ENCODE results near the gene PIGX. TPM values are rescaled to one million over a fixed set of nuclear protein-coding genes. Genes with fewer than 3 reads are reported as not detected.
A peak's percentile ranks its signal among the peaks of the same experiment; 100 is the strongest.

PIGX gene
- total RNA-seq (28.1 TPM), polyA plus RNA-seq (13.4 TPM)
- long read RNA-seq, donor 1, partial matches to known transcripts, result 0 of 1 reads
- long read RNA-seq, donor 1, other reads (novel, unspliced or antisense), result 0 of 1 reads
- long read RNA-seq, donor 2, result 0 reads
- long read RNA-seq, donor 3, transcript PIGX-202 (6 exons, 3,057 nt), result major isoform, 8 of 9 reads
- long read RNA-seq, donor 3, partial matches to known transcripts, result 0 of 9 reads
- long read RNA-seq, donor 3, other reads (novel, unspliced or antisense), result 0 of 9 reads
- long read RNA-seq, donor 4, partial matches to known transcripts, result 0 of 6 reads
- long read RNA-seq, donor 4, other reads (novel, unspliced or antisense), result 0 of 6 reads
- long read RNA-seq, donor 5, transcript PIGX-202 (6 exons, 3,057 nt), result major isoform, 11 of 37 reads
- long read RNA-seq, donor 5, partial matches to known transcripts, result 22 of 37 reads
- long read RNA-seq, donor 5, other reads (novel, unspliced or antisense), result 0 of 37 reads
- long read RNA-seq, donor 6, transcript PIGX-202 (6 exons, 3,057 nt), result major isoform, 6 of 7 reads
- long read RNA-seq, donor 6, partial matches to known transcripts, result 0 of 7 reads
- long read RNA-seq, donor 6, other reads (novel, unspliced or antisense), result 0 of 7 reads
- long read RNA-seq, donor 7, transcript PIGX-202 (6 exons, 3,057 nt), result major isoform, 7 of 9 reads
- long read RNA-seq, donor 7, partial matches to known transcripts, result 0 of 9 reads
- long read RNA-seq, donor 7, other reads (novel, unspliced or antisense), result 0 of 9 reads
- long read RNA-seq, donor 8, partial matches to known transcripts, result 0 of 4 reads
- long read RNA-seq, donor 8, other reads (novel, unspliced or antisense), result 0 of 4 reads
- long read RNA-seq, donor 9, transcript PIGX-202 (6 exons, 3,057 nt), result major isoform, 7 of 18 reads
- long read RNA-seq, donor 9, partial matches to known transcripts, result 11 of 18 reads
- long read RNA-seq, donor 9, other reads (novel, unspliced or antisense), result 0 of 18 reads
- long read RNA-seq, donor 10, transcript PIGX-202 (6 exons, 3,057 nt), result major isoform, 8 of 8 reads
- long read RNA-seq, donor 10, partial matches to known transcripts, result 0 of 8 reads
- long read RNA-seq, donor 10, other reads (novel, unspliced or antisense), result 0 of 8 reads

- WGBS, result under 1% methylated on average over 68 of the region's 68 CpGs
These were observed at the start of gene PIGX, which contains the start of gene CEP19 for GRCh38 chr3:196711838-196712513. Gene PIGX (plus strand): TSS chr3:196712377. Gene CEP19 (minus strand): TSS chr3:196712250. CDS start chr3:196708657, 3,593 bp downstream.

GRCh38 chr3:196662711-196663571 is 49.2 kb upstream of the PIGX start:
- Histone ChIP-seq H3K36me3 (ENCODE audit: control insufficient read depth in 2 of 2, insufficient read depth in 2 of 2, low read length in 1 of 2) (peaks cover 22 to 42% of the 10 kb centered on the region in 2 donors), H3K4me3 (ENCODE audit: low read length in 2 of 2) (no peak overlapping the region), H3K9me3 (ENCODE audit: control insufficient read depth in 2 of 2, insufficient read depth in 1 of 2, low read length in 1 of 2) (no peaks in the 10 kb centered on the region), H3K4me1 (ENCODE audit: control insufficient read depth in 2 of 2, insufficient read depth in 2 of 2, low read length in 2 of 2) (peaks cover 0 to 12% of the 10 kb centered on the region in 2 donors), H3K27ac (ENCODE audit: low read depth in 1 of 2, low read length in 1 of 2) (no peak overlapping the region), H3K27me3 (ENCODE audit: control insufficient read depth in 2 of 2, insufficient read depth in 1 of 2, low read length in 1 of 2) (no peaks in the 10 kb centered on the region)
- 91% methylated on average over 15 of the region's 15 CpGs for WGBS
- DNase-seq (ENCODE audit: low read depth in 6 of 9, low spot score in 9 of 9), result no peak

More at GRCh38 chr3:196711838-196712513, at the start of gene PIGX, which contains the start of gene CEP19:
- peak; percentile 65 to 94 (median 85) for DNase-seq (ENCODE audit: low read depth in 6 of 9, low spot score in 9 of 9)
- H3K27ac ChIP-seq (ENCODE audit: low read depth in 1 of 2, low read length in 1 of 2), result peak within 1 kb of the TSS; percentile 97 to 98
- H3K36me3 ChIP-seq (ENCODE audit: control insufficient read depth in 2 of 2, insufficient read depth in 2 of 2, low read length in 1 of 2), result peaks cover 0 to 5% of the 10 kb centered on the region in 2 donors
- no peaks in the 10 kb centered on the region for H3K27me3 ChIP-seq (ENCODE audit: control insufficient read depth in 2 of 2, insufficient read depth in 1 of 2, low read length in 1 of 2)
- H3K4me1 ChIP-seq (ENCODE audit: control insufficient read depth in 2 of 2, insufficient read depth in 2 of 2, low read length in 2 of 2), result peaks cover 5 to 16% of the 10 kb centered on the region in 2 donors
- no peaks in the 10 kb centered on the region for H3K9me3 ChIP-seq (ENCODE audit: control insufficient read depth in 2 of 2, insufficient read depth in 1 of 2, low read length in 1 of 2)
- peak within 1 kb of the TSS; percentile 84 to 95 for H3K4me3 ChIP-seq (ENCODE audit: low read length in 2 of 2)

- no peaks in the 10 kb centered on the region for H3K9me3 ChIP-seq (ENCODE audit: control insufficient read depth in 2 of 2, insufficient read depth in 1 of 2, low read length in 1 of 2)
- H3K36me3 ChIP-seq (ENCODE audit: control insufficient read depth in 2 of 2, insufficient read depth in 2 of 2, low read length in 1 of 2), result peaks cover 4 to 12% of the 10 kb centered on the region in 2 donors
- no peak for DNase-seq (ENCODE audit: low read depth in 6 of 9, low spot score in 9 of 9)
- no peak overlapping the region for H3K27ac ChIP-seq (ENCODE audit: low read depth in 1 of 2, low read length in 1 of 2)
- no peak overlapping the region for H3K4me3 ChIP-seq (ENCODE audit: low read length in 2 of 2)
- peaks cover 0 to 18% of the 10 kb centered on the region in 2 donors for H3K4me1 ChIP-seq (ENCODE audit: control insufficient read depth in 2 of 2, insufficient read depth in 2 of 2, low read length in 2 of 2)
- WGBS, result 87% methylated on average over 23 of the region's 23 CpGs
- no peaks in the 10 kb centered on the region for H3K27me3 ChIP-seq (ENCODE audit: control insufficient read depth in 2 of 2, insufficient read depth in 1 of 2, low read length in 1 of 2)
These were observed 45.9 kb upstream of the PIGX start for GRCh38 chr3:196666001-196666867.

GRCh38 chr3:196667056-196667825 is 44.9 kb upstream of the PIGX start:
- 97% methylated on average over 14 of the region's 14 CpGs for WGBS

GRCh38 chr3:196670339-196670738 is 41.8 kb upstream of the PIGX start:
- H3K4me1 ChIP-seq (ENCODE audit: control insufficient read depth in 2 of 2, insufficient read depth in 2 of 2, low read length in 2 of 2), result peaks cover 0 to 13% of the 10 kb centered on the region in 2 donors
- H3K9me3 ChIP-seq (ENCODE audit: control insufficient read depth in 2 of 2, insufficient read depth in 1 of 2, low read length in 1 of 2), result no peaks in the 10 kb centered on the region
- 33% methylated on average over 6 of the region's 6 CpGs for WGBS
- no peak overlapping the region for H3K27ac ChIP-seq (ENCODE audit: low read depth in 1 of 2, low read length in 1 of 2)
- H3K4me3 ChIP-seq (ENCODE audit: low read length in 2 of 2), result no peak overlapping the region
- H3K27me3 ChIP-seq (ENCODE audit: control insufficient read depth in 2 of 2, insufficient read depth in 1 of 2, low read length in 1 of 2), result no peaks in the 10 kb centered on the region
- H3K36me3 ChIP-seq (ENCODE audit: control insufficient read depth in 2 of 2, insufficient read depth in 2 of 2, low read length in 1 of 2), result no peaks in the 10 kb centered on the region
- DNase-seq (ENCODE audit: low read depth in 6 of 9, low spot score in 9 of 9), result no peak

More at GRCh38 chr3:196667056-196667825, 44.9 kb upstream of the PIGX start:
- Histone ChIP-seq H3K27ac (ENCODE audit: low read depth in 1 of 2, low read length in 1 of 2) (no peak overlapping the region), H3K27me3 (ENCODE audit: control insufficient read depth in 2 of 2, insufficient read depth in 1 of 2, low read length in 1 of 2) (no peaks in the 10 kb centered on the region), H3K4me3 (ENCODE audit: low read length in 2 of 2) (no peak overlapping the region), H3K4me1 (ENCODE audit: control insufficient read depth in 2 of 2, insufficient read depth in 2 of 2, low read length in 2 of 2) (peaks cover 0 to 18% of the 10 kb centered on the region in 2 donors), H3K9me3 (ENCODE audit: control insufficient read depth in 2 of 2, insufficient read depth in 1 of 2, low read length in 1 of 2) (no peaks in the 10 kb centered on the region), H3K36me3 (ENCODE audit: control insufficient read depth in 2 of 2, insufficient read depth in 2 of 2, low read length in 1 of 2) (peaks cover 0 to 6% of the 10 kb centered on the region in 2 donors)
- no peak for DNase-seq (ENCODE audit: low read depth in 6 of 9, low spot score in 9 of 9)

GRCh38 chr3:196673632-196674031 is 38.5 kb upstream of the PIGX start:
- WGBS, result 98% methylated on average over 3 of the region's 3 CpGs

GRCh38 chr3:196677353-196677752 is 34.8 kb upstream of the PIGX start:
- DNase-seq (ENCODE audit: low read depth in 6 of 9, low spot score in 9 of 9), result no peak
- H3K4me1 ChIP-seq (ENCODE audit: control insufficient read depth in 2 of 2, insufficient read depth in 2 of 2, low read length in 2 of 2), result peaks cover 0 to 3% of the 10 kb centered on the region in 2 donors
- no peak overlapping the region for H3K4me3 ChIP-seq (ENCODE audit: low read length in 2 of 2)
- H3K27ac ChIP-seq (ENCODE audit: low read depth in 1 of 2, low read length in 1 of 2), result no peak overlapping the region
- no peaks in the 10 kb centered on the region for H3K9me3 ChIP-seq (ENCODE audit: control insufficient read depth in 2 of 2, insufficient read depth in 1 of 2, low read length in 1 of 2)
- no peaks in the 10 kb centered on the region for H3K36me3 ChIP-seq (ENCODE audit: control insufficient read depth in 2 of 2, insufficient read depth in 2 of 2, low read length in 1 of 2)
- H3K27me3 ChIP-seq (ENCODE audit: control insufficient read depth in 2 of 2, insufficient read depth in 1 of 2, low read length in 1 of 2), result no peaks in the 10 kb centered on the region
- WGBS, result 97% methylated on average over 1 of the region's 1 CpG

More at GRCh38 chr3:196673632-196674031, 38.5 kb upstream of the PIGX start:
- Histone ChIP-seq H3K4me3 (ENCODE audit: low read length in 2 of 2) (no peak overlapping the region), H3K36me3 (ENCODE audit: control insufficient read depth in 2 of 2, insufficient read depth in 2 of 2, low read length in 1 of 2) (no peaks in the 10 kb centered on the region), H3K27me3 (ENCODE audit: control insufficient read depth in 2 of 2, insufficient read depth in 1 of 2, low read length in 1 of 2) (no peaks in the 10 kb centered on the region), H3K9me3 (ENCODE audit: control insufficient read depth in 2 of 2, insufficient read depth in 1 of 2, low read length in 1 of 2) (no peaks in the 10 kb centered on the region), H3K4me1 (ENCODE audit: control insufficient read depth in 2 of 2, insufficient read depth in 2 of 2, low read length in 2 of 2) (peaks cover 0 to 8% of the 10 kb centered on the region in 2 donors), H3K27ac (ENCODE audit: low read depth in 1 of 2, low read length in 1 of 2) (no peak overlapping the region)
- DNase-seq (ENCODE audit: low read depth in 6 of 9, low spot score in 9 of 9), result no peak
